AG04449 (cell line): ENCODE data around the gene ACTR6.

Experiments used
- CTCF ChIA-PET: fragments of 350-600 bp; formaldehyde crosslinking; extraction: SDS; loops from one replicate; lab custom pipeline; 2021; ENCODE audit warnings: antibody characterized with exemption; lab: Yijun Ruan, JAX
- POLR2A ChIA-PET: fragments of 400-600, 350-600 bp; formaldehyde crosslinking; extraction: SDS; loops from one replicate; lab custom pipeline; 2020; ENCODE audit warnings: antibody characterized with exemption, inconsistent platforms; lab: Yijun Ruan, JAX
- DNase-seq: peaks from one replicate; pipeline ENCODE4 v3.0.0-alpha.2; 2010; ENCODE audit warnings: low read depth, low spot score
- H3K4me3 ChIP-seq: 2 replicates; pipeline ENCODE4 v1.5.1; 2011; ENCODE audit warnings: low read depth, mild to moderate bottlenecking, control low read depth, low read length
- CTCF ChIP-seq: IDR thresholded peaks from one replicate; pipeline ENCODE4 v1.5.1; 2011; ENCODE audit warnings: mild to moderate bottlenecking, moderate library complexity, low read length, control low read depth, inconsistent platforms; ENCODE audit not compliant: insufficient read depth; ENCODE audit errors: missing control alignments

ACTR6 gene

DNA sequence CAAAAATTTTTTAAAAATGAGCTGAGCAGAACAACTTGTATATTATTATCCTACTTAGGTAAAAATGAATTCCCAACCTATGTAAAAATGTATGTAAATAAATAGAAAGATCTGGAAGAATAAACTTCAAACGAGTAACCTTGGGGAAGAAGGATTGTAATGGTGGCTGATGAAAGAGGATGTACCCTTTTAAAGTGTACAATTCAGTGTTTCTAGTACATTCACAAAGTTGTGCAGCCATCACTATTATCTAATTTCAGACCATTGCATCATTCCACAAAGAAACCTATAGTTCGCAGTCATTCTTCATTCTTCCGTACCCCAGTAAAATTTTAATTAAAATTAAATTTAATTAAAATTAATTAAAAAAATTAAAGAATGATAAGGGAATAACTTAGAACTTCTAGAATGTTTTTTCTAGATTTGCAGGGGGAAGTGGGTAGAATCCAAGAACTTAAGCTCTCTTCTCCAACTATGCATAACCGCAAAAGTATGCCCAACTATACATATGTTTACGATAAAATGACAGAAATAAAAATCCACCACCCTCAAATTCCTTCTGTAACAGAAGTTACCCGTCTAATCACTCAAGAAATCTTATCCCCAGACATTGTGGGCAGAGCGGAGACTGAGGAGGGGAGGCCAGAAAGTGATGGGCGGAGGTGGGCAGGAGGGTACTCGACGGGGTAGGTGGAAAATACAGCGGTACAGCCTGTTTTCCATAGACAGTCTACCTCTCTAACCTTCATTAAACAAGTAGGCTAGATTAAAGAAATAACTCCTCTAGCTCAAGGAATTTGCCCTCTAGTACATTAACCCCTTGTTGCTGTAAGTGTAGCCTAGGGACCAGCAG, 65.3 kb downstream of the ACTR6 start:
- no peak for DNase-seq
- H3K4me3 ChIP-seq, result peak overlapping the region; percentile 95

GRCh38 chr12:100266585-100266834, 65.9 kb downstream of the ACTR6 start:
- POLR2A ChIA-PET, result interaction anchor here (1.4 to 1.5 kb wide), 2 partner anchors 13 to 32 kb away, joined by 3 to 4 read pairs; no protein-coding TSS in a partner anchor
- TF ChIP-seq CTCF, result no peak
- no peak for DNase-seq
- CTCF ChIA-PET, result interaction anchor here (1.0 to 1.8 kb wide), 4 partner anchors 9 to 138 kb away, joined by 3 to 4 read pairs (median 4); no protein-coding TSS in a partner anchor
- peak overlapping the region; percentile 95 for H3K4me3 ChIP-seq

More for the DNA sequence above, 65.3 kb downstream of the ACTR6 start:
- ChIA-PET POLR2A (interaction anchor here (1.5 kb wide), 1 partner anchor 31 kb away, joined by 3 read pairs; no protein-coding TSS in a partner anchor), CTCF (interaction anchor here (1.3 kb wide), 1 partner anchor 10 kb away, joined by 3 read pairs; no protein-coding TSS in a partner anchor)
- TF ChIP-seq CTCF, result no peak

- peak; percentile 86 for DNase-seq
- ChIA-PET POLR2A (interaction anchor here (0.8 to 1.5 kb wide), 3 partner anchors 12 to 67 kb away, joined by 3 to 5 read pairs (median 4); no protein-coding TSS in a partner anchor), CTCF (interaction anchor here (1.0 to 1.9 kb wide), 5 partner anchors 9 to 138 kb away, joined by 3 to 6 read pairs (median 4); no protein-coding TSS in a partner anchor)
- peak; percentile 0 for TF ChIP-seq CTCF
- H3K4me3 ChIP-seq, result peak within 1 kb of the TSS; percentile 95
Measured at GRCh38 chr12:100266835-100267602, 66.4 kb downstream of the ACTR6 start, which contains the start of the genes DEPDC4 and SCYL2. Gene DEPDC4 (minus strand): TSS chr12:100267079. CDS start chr12:100267076, 3 bp downstream. Gene SCYL2 (plus strand): TSS chr12:100267177. CDS start chr12:100282971, 15,794 bp downstream.

- no peak for DNase-seq
- TF ChIP-seq CTCF, result no peak
- CTCF ChIA-PET, result interaction anchor here (0.6 to 1.9 kb wide), 6 partner anchors 9 to 137 kb away, joined by 3 to 6 read pairs (median 4); no protein-coding TSS in a partner anchor
- POLR2A ChIA-PET, result interaction anchor here (0.8 to 1.4 kb wide), 2 partner anchors 11 to 68 kb away, joined by 4 to 5 read pairs; no protein-coding TSS in a partner anchor
- peak overlapping the region; percentile 95 for H3K4me3 ChIP-seq
Measured at GRCh38 chr12:100267603-100268281, 67.1 kb downstream of the ACTR6 start.

DNA sequence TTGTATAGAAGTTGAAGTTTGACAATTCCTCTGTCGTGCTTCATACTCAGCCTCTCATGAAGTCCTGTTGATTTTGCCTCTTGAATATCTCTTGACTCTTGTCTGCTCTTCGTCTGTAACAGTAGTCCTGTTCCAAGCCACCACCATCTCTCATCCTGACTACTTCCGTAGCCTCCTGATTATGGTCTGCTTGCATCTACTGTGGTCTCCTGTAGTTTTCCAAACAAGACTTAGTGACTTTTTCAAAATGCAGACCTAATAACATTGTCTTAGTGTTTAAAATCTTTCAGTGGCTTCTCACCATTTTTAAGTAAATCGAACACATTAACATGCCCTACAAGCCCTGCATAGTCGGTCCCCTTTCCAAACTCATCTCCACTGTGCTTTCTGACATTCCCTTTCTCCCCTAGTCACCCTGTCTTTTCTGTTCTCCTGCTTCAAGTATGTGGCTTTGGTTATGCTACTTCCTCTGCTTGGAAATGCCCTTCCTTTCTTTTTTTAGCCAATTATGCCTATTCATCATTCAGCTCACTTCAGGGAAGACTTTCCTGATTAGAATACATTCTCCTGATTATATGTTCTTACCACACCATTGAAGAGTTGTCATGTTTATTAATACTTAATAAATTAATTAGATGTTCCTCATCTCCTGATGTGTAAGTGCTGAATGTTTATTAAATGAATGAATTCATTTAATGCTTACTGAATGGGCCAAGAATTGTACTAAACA, 68.4 kb downstream of the ACTR6 start:
- TF ChIP-seq CTCF, result no peak
- no peak for DNase-seq
- CTCF ChIA-PET, result interaction anchor here (0.7 to 1.9 kb wide), 2 partner anchors 7 to 21 kb away, joined by 3 to 6 read pairs; no protein-coding TSS in a partner anchor
- POLR2A ChIA-PET, result no interaction called here
- H3K4me3 ChIP-seq, result peak overlapping the region; percentile 95
